Thymus (tissue), 11 donors: ENCODE data around the gene OTUD3. TPM values are rescaled to one million over a fixed set of nuclear protein-coding genes. Genes with fewer than 3 reads are reported as not detected.

ENCODE experiments used
- DNase-seq, 9 donors: peaks; one replicate each; pipeline ENCODE4 v3.0.0-alpha.2; 2013; ENCODE audit warnings: low spot score in 9 of 9, low read depth in 6 of 9, missing footprints in 1 of 9
- H3K27ac ChIP-seq, 2 donors: one replicate each; pipeline ENCODE4 v1.5.1; 2013; ENCODE audit warnings: control low read depth in 1 of 2, low read depth in 1 of 2, low read length in 1 of 2, mild to moderate bottlenecking in 1 of 2, moderate library complexity in 1 of 2
- H3K27me3 ChIP-seq, 2 donors: one replicate each; pipeline ENCODE4 v1.5.1; 2013; ENCODE audit warnings: low read length in 1 of 2; ENCODE audit not compliant: control insufficient read depth in 2 of 2, insufficient read depth in 1 of 2
- H3K36me3 ChIP-seq, 2 donors: one replicate each; pipeline ENCODE4 v1.5.1; 2013; ENCODE audit warnings: low read length in 1 of 2, mild to moderate bottlenecking in 1 of 2, moderate library complexity in 1 of 2; ENCODE audit not compliant: control insufficient read depth in 2 of 2, insufficient read depth in 2 of 2
- H3K4me1 ChIP-seq, 2 donors: one replicate each; pipeline ENCODE4 v1.5.1; 2013; ENCODE audit warnings: low read length in 2 of 2; ENCODE audit not compliant: control insufficient read depth in 2 of 2, insufficient read depth in 2 of 2
- H3K4me3 ChIP-seq, 2 donors: one replicate each; pipeline ENCODE4 v1.5.1; 2013; ENCODE audit warnings: low read length in 2 of 2, control low read depth in 1 of 2, mild to moderate bottlenecking in 1 of 2
- H3K9me3 ChIP-seq, 2 donors: one replicate each; pipeline ENCODE4 v1.5.1; 2013; ENCODE audit warnings: low read length in 1 of 2, mild to moderate bottlenecking in 1 of 2; ENCODE audit not compliant: control insufficient read depth in 2 of 2, insufficient read depth in 1 of 2
- WGBS: extraction: QIAGEN DNeasy Blood & Tissue Kit; methylation state at CpG from one replicate; pipeline ENCODE4 v1.1.7; 2013; 5-methylcytosine and 5-hydroxymethylcytosine counted together
- polyA plus RNA-seq: library from polyadenylated mRNA; stranded (reverse); fragments of 200-250 nt; gene quantifications from one replicate; pipeline ENCODE4 v1.2.3, GENCODE V29; 2013
- total RNA-seq: library from RNA; stranded (reverse); fragments of 120-200 nt; gene quantifications from one replicate; pipeline ENCODE4 v1.2.4, GENCODE V29; 2013
- donor health status: healthy.

The OTUD3 gene
- total and polyA plus RNA-seq, 2 donors: 3.6 to 3.7 TPM

- WGBS: 99% methylated on average over 3 of the region's 3 CpGs
- DNase-seq: no peak
- Histone ChIP-seq H3K27me3 (no peaks in the 10 kb centered on the region), H3K4me1 (no peaks in the 10 kb centered on the region), H3K27ac (no peak overlapping the region), H3K4me3 (no peak overlapping the region), H3K9me3 (no peaks in the 10 kb centered on the region), H3K36me3 (peaks cover 30 to 51% of the 10 kb centered on the region in 2 donors)
These were observed 11.5 kb downstream of the OTUD3 start for GRCh38 chr1:19893687-19894086.

- 98% methylated on average over 5 of the region's 5 CpGs for WGBS
- Histone ChIP-seq H3K27ac (no peak overlapping the region), H3K36me3 (peaks cover 35 to 56% of the 10 kb centered on the region in 2 donors), H3K4me1 (no peaks in the 10 kb centered on the region), H3K9me3 (no peaks in the 10 kb centered on the region), H3K4me3 (no peak overlapping the region), H3K27me3 (no peaks in the 10 kb centered on the region)
- DNase-seq: no peak
These were observed 12.0 kb downstream of the OTUD3 start for GRCh38 chr1:19894218-19894617.

- Histone ChIP-seq H3K27ac (no peak overlapping the region), H3K9me3 (no peaks in the 10 kb centered on the region), H3K36me3 (peaks cover 27 to 43% of the 10 kb centered on the region in 2 donors), H3K27me3 (no peaks in the 10 kb centered on the region), H3K4me3 (no peak overlapping the region), H3K4me1 (no peaks in the 10 kb centered on the region)
- 99% methylated on average over 1 of the region's 1 CpG for WGBS
- DNase-seq: no peak
These were observed 19.5 kb downstream of the OTUD3 start for GRCh38 chr1:19901653-19902052.

- 98% methylated on average over 7 of the region's 7 CpGs for WGBS
- no peak for DNase-seq
- Histone ChIP-seq H3K27me3 (no peaks in the 10 kb centered on the region), H3K4me3 (no peak overlapping the region), H3K9me3 (peaks cover 0 to 4% of the 10 kb centered on the region in 2 donors), H3K4me1 (no peaks in the 10 kb centered on the region), H3K36me3 (peaks cover 34 to 51% of the 10 kb centered on the region in 2 donors), H3K27ac (no peak overlapping the region)
These were observed 21.4 kb downstream of the OTUD3 start for GRCh38 chr1:19903621-19904020.

DNA sequence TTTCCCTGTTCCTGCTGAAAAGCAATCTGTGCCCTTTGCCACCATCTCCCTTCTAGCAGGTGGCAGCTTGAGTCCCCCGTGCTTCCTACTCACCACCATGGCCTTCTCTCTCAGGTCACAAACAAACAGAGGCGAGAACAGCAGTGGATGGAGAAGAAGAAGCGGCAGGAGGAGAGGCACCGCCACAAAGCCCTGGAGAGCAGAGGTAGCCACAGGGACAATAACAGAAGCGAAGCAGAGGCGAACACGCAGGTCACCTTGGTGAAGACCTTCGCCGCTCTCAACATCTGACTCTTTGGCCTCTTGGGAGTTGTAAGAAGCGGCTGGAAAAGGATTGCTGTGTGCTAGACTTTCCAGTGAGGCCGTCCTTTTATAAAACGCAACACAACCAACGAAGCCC lies 25.3 kb downstream of the OTUD3 start:
- Histone ChIP-seq H3K27me3 (no peaks in the 10 kb centered on the region), H3K9me3 (peaks cover 0 to 4% of the 10 kb centered on the region in 2 donors), H3K27ac (no peak overlapping the region), H3K4me3 (no peak overlapping the region), H3K36me3 (peaks cover 50 to 66% of the 10 kb centered on the region in 2 donors), H3K4me1 (no peaks in the 10 kb centered on the region)
- no peak for DNase-seq
- 98% methylated on average over 13 of the region's 13 CpGs for WGBS

DNA sequence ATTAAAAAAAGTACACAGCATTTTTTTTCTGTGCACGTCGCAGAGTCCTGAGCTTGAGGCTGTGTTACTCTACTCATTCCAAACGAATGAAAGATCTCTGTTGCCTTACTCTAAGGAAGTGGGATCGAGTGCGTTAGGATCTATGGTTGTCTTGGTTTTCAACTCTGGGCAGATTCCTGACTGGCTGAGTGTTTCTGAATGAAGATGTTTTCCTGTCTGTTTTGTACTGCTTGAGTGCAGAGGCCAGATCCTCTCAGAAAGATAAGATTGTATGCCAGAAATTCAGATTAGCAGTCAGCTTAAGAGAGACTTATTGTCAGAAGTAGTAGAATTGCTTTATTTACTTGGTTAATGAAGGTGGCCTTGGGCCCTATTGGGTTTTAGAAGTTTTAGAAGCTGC lies 27.2 kb downstream of the OTUD3 start:
- H3K27ac ChIP-seq: no peak overlapping the region
- 87% methylated on average over 5 of the region's 5 CpGs for WGBS
- H3K27me3 ChIP-seq: no peaks in the 10 kb centered on the region
- no peaks in the 10 kb centered on the region for H3K4me1 ChIP-seq
- no peak overlapping the region for H3K4me3 ChIP-seq
- no peak for DNase-seq
- H3K36me3 ChIP-seq: peaks cover 59 to 70% of the 10 kb centered on the region in 2 donors
- H3K9me3 ChIP-seq: peaks cover 0 to 4% of the 10 kb centered on the region in 2 donors

- H3K4me3 ChIP-seq: no peak overlapping the region
- DNase-seq: no peak
- H3K36me3 ChIP-seq: peaks cover 58 to 66% of the 10 kb centered on the region in 2 donors
- H3K4me1 ChIP-seq: no peaks in the 10 kb centered on the region
- H3K9me3 ChIP-seq: peaks cover 0 to 4% of the 10 kb centered on the region in 2 donors
- no peaks in the 10 kb centered on the region for H3K27me3 ChIP-seq
- 97% methylated on average over 3 of the region's 3 CpGs for WGBS
- H3K27ac ChIP-seq: no peak overlapping the region
These were observed 27.8 kb downstream of the OTUD3 start for GRCh38 chr1:19909971-19910370.

- DNase-seq: no peak
- no peak overlapping the region for H3K4me3 ChIP-seq
- no peaks in the 10 kb centered on the region for H3K27me3 ChIP-seq
- peaks cover 0 to 4% of the 10 kb centered on the region in 2 donors for H3K9me3 ChIP-seq
- 95% methylated on average over 3 of the region's 3 CpGs for WGBS
- H3K4me1 ChIP-seq: no peaks in the 10 kb centered on the region
- H3K36me3 ChIP-seq: peaks cover 57 to 64% of the 10 kb centered on the region in 2 donors
- no peak overlapping the region for H3K27ac ChIP-seq
These were observed 28.5 kb downstream of the OTUD3 start for GRCh38 chr1:19910650-19911049.

GRCh38 chr1:19918057-19918456 lies 35.9 kb downstream of the OTUD3 start:
- Histone ChIP-seq H3K36me3 (peaks cover 6 to 9% of the 10 kb centered on the region in 2 donors), H3K4me3 (no peak overlapping the region), H3K27me3 (no peaks in the 10 kb centered on the region), H3K27ac (no peak overlapping the region), H3K4me1 (peaks cover 0 to 3% of the 10 kb centered on the region in 2 donors), H3K9me3 (no peaks in the 10 kb centered on the region)
- DNase-seq: peak; percentile 30 to 85 (median 65)
- WGBS: 25% methylated on average over 6 of the region's 6 CpGs
